Measurements from ENCODE around the gene VSNL1. TPM values are rescaled to one million over a fixed set of nuclear protein-coding genes. Genes with fewer than 3 reads are reported as not detected.
A peak's percentile ranks its signal among the peaks of the same experiment; 100 is the strongest.

The VSNL1 gene
- total RNA-seq, 1 experiment from 2014 or later: not detected

- no peaks in the 10 kb centered on the region for H3K36me3 ChIP-seq (ENCODE audit: low read depth, low read length)
- H3K4me3 ChIP-seq (ENCODE audit: low read length): no peak overlapping the region
- H3K27ac ChIP-seq (ENCODE audit: low read length): no peak overlapping the region
- no peak overlapping the region for H3K9ac ChIP-seq (ENCODE audit: low read length)
- H3K9me2 ChIP-seq (replicated peaks; ENCODE audit: low read length): no peaks in the 10 kb centered on the region
- TF ChIP-seq EZH2phosphoT487 (IDR thresholded peaks at IDR 0.05; ENCODE audit: borderline replicate concordance, low read length) (no peak), EZH2 (IDR thresholded peaks at IDR 0.05; ENCODE audit: low read length, unreplicated experiment) (no peak)
- TF ChIP-seq, protein P1, sequence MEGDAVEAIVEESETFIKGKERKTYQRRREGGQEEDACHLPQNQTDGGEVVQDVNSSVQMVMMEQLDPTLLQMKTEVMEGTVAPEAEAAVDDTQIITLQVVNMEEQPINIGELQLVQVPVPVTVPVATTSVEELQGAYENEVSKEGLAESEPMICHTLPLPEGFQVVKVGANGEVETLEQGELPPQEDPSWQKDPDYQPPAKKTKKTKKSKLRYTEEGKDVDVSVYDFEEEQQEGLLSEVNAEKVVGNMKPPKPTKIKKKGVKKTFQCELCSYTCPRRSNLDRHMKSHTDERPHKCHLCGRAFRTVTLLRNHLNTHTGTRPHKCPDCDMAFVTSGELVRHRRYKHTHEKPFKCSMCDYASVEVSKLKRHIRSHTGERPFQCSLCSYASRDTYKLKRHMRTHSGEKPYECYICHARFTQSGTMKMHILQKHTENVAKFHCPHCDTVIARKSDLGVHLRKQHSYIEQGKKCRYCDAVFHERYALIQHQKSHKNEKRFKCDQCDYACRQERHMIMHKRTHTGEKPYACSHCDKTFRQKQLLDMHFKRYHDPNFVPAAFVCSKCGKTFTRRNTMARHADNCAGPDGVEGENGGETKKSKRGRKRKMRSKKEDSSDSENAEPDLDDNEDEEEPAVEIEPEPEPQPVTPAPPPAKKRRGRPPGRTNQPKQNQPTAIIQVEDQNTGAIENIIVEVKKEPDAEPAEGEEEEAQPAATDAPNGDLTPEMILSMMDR (conservative IDR thresholded peaks at IDR 0.05; ENCODE audit: low read depth, low read length): no peak
- no peaks in the 10 kb centered on the region for H3K4me1 ChIP-seq (ENCODE audit: insufficient read depth, low read length)
- no peak for ATAC-seq
- no peaks in the 10 kb centered on the region for H3K9me3 ChIP-seq (ENCODE audit: low read length)
- CTCF ChIA-PET: no interaction called here
- no peaks in the 10 kb centered on the region for H3F3A ChIP-seq (ENCODE audit: low read length, unreplicated experiment)
- BruUV-seq (replicated peaks): no TSS peak
- DNase-seq: peak; percentile 43
- no peak overlapping the region for H2AFZ ChIP-seq (ENCODE audit: low read length)
- H3K79me2 ChIP-seq (ENCODE audit: low read length): no peaks in the 10 kb centered on the region
- no peaks in the 10 kb centered on the region for H4K20me1 ChIP-seq (ENCODE audit: low read length)
- no peak overlapping the region for H3K4me2 ChIP-seq (ENCODE audit: low read length)
- POLR2A ChIA-PET (ENCODE audit: unreplicated experiment): no interaction called here
- intact Hi-C loops (cut with micrococcal nuclease): no loop called here
- peaks cover 77% of the 10 kb centered on the region for H3K27me3 ChIP-seq (ENCODE audit: low read length)
Measured at GRCh38 chr2:17544256-17544655, 3.8 kb downstream of the VSNL1 start.

GRCh38 chr2:17545680-17546613 is 5.5 kb downstream of the VSNL1 start:
- H3K9me3 ChIP-seq (ENCODE audit: low read length): no peaks in the 10 kb centered on the region
- H3K27ac ChIP-seq (ENCODE audit: low read length): no peak overlapping the region
- no TSS peak for BruUV-seq (replicated peaks)
- H3K9ac ChIP-seq (ENCODE audit: low read length): no peak overlapping the region
- ChIA-PET CTCF (no interaction called here), POLR2A (ENCODE audit: unreplicated experiment) (no interaction called here)
- no peaks in the 10 kb centered on the region for H3K9me2 ChIP-seq (replicated peaks; ENCODE audit: low read length)
- H2AFZ ChIP-seq (ENCODE audit: low read length): no peak overlapping the region
- H3K4me2 ChIP-seq (ENCODE audit: low read length): no peak overlapping the region
- DNase-seq: no peak
- H3K4me3 ChIP-seq (ENCODE audit: low read length): no peak overlapping the region
- H3F3A ChIP-seq (ENCODE audit: low read length, unreplicated experiment): no peaks in the 10 kb centered on the region
- no peak for ATAC-seq
- intact Hi-C loops (cut with micrococcal nuclease): no loop called here
- TF ChIP-seq, protein P1 (conservative IDR thresholded peaks at IDR 0.05; ENCODE audit: low read depth, low read length): no peak
- no peak for TF ChIP-seq EZH2phosphoT487 (IDR thresholded peaks at IDR 0.05; ENCODE audit: borderline replicate concordance, low read length)
- TF ChIP-seq EZH2 (IDR thresholded peaks at IDR 0.05; ENCODE audit: low read length, unreplicated experiment): no peak
- H3K4me1 ChIP-seq (ENCODE audit: insufficient read depth, low read length): no peaks in the 10 kb centered on the region
- H4K20me1 ChIP-seq (ENCODE audit: low read length): no peaks in the 10 kb centered on the region
- no peaks in the 10 kb centered on the region for H3K36me3 ChIP-seq (ENCODE audit: low read depth, low read length)
- no peaks in the 10 kb centered on the region for H3K79me2 ChIP-seq (ENCODE audit: low read length)
- peaks cover 62% of the 10 kb centered on the region for H3K27me3 ChIP-seq (ENCODE audit: low read length)

- CTCF ChIA-PET: no interaction called here
- no peaks in the 10 kb centered on the region for H3K9me2 ChIP-seq (replicated peaks; ENCODE audit: low read length)
- ATAC-seq: no peak
Measured at GRCh38 chr2:17547237-17547636, 6.7 kb downstream of the VSNL1 start.

More at GRCh38 chr2:17547237-17547636, 6.7 kb downstream of the VSNL1 start:
- intact Hi-C loops (cut with micrococcal nuclease): no loop called here
- Histone ChIP-seq H3K27ac (ENCODE audit: low read length) (no peak overlapping the region), H2AFZ (ENCODE audit: low read length) (no peak overlapping the region), H3K4me1 (ENCODE audit: insufficient read depth, low read length) (no peaks in the 10 kb centered on the region), H3K9me3 (ENCODE audit: low read length) (no peaks in the 10 kb centered on the region), H3K27me3 (ENCODE audit: low read length) (peaks cover 50% of the 10 kb centered on the region), H4K20me1 (ENCODE audit: low read length) (no peaks in the 10 kb centered on the region), H3K4me2 (ENCODE audit: low read length) (no peak overlapping the region), H3K9ac (ENCODE audit: low read length) (no peak overlapping the region), H3K36me3 (ENCODE audit: low read depth, low read length) (no peaks in the 10 kb centered on the region), H3K79me2 (ENCODE audit: low read length) (no peaks in the 10 kb centered on the region), H3F3A (ENCODE audit: low read length, unreplicated experiment) (no peaks in the 10 kb centered on the region), H3K4me3 (ENCODE audit: low read length) (no peak overlapping the region)
- TF ChIP-seq EZH2phosphoT487 (IDR thresholded peaks at IDR 0.05; ENCODE audit: borderline replicate concordance, low read length) (no peak), EZH2 (IDR thresholded peaks at IDR 0.05; ENCODE audit: low read length, unreplicated experiment) (no peak)
- TF ChIP-seq, protein P1 (conservative IDR thresholded peaks at IDR 0.05; ENCODE audit: low read depth, low read length): no peak
- POLR2A ChIA-PET (ENCODE audit: unreplicated experiment): no interaction called here
- no peak for DNase-seq
- BruUV-seq (replicated peaks): no TSS peak
